Astrocyte of the cerebellum (primary cell): ENCODE data around the gene DNAH17.

Source experiments
- DNase-seq: peaks from one replicate; pipeline ENCODE4 v3.0.0-alpha.2; 2011; ENCODE audit warnings: low read depth
- H3K4me3 ChIP-seq: 2 replicates; pipeline ENCODE4 v1.5.1; 2011; ENCODE audit warnings: mild to moderate bottlenecking, low read depth, low read length, moderate library complexity
- in situ Hi-C: cut with HindIII; loops from 2 replicates; pipeline ENCODE4 v1.10.0; 2017; ENCODE audit warnings: low sequenced_read_pairs
- TF ChIP-seq, protein P1 (sequence below): IDR thresholded peaks from 2 replicates; pipeline ENCODE4 v1.5.1; 2012; ENCODE audit warnings: low read length, low read depth, moderate library complexity, mild to moderate bottlenecking; ENCODE audit errors: missing control alignments

The DNAH17 gene

DNA sequence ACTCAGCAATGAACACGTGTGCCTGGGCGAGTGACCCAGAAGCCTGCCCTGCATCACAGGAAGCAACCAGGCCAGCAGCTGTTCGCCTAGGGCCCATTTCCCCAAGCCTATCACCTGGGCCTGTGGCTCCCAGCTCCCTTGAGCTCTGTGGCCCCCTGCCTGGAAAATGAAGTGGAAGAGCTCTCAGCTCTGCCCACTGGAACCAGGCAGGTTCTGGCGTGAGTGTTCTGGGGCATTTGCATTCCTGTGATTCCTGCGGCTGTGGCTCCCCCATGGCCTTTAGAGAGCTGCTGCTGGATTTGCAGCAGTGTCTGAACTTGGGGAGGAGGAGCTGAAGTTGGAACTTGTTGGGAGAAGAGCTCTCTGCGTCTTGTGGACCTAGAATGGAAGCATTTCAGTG is 175.9 kb downstream of the DNAH17 start:
- H3K4me3 ChIP-seq = no peak overlapping the region
- DNase-seq = no peak
- TF ChIP-seq, protein P1, sequence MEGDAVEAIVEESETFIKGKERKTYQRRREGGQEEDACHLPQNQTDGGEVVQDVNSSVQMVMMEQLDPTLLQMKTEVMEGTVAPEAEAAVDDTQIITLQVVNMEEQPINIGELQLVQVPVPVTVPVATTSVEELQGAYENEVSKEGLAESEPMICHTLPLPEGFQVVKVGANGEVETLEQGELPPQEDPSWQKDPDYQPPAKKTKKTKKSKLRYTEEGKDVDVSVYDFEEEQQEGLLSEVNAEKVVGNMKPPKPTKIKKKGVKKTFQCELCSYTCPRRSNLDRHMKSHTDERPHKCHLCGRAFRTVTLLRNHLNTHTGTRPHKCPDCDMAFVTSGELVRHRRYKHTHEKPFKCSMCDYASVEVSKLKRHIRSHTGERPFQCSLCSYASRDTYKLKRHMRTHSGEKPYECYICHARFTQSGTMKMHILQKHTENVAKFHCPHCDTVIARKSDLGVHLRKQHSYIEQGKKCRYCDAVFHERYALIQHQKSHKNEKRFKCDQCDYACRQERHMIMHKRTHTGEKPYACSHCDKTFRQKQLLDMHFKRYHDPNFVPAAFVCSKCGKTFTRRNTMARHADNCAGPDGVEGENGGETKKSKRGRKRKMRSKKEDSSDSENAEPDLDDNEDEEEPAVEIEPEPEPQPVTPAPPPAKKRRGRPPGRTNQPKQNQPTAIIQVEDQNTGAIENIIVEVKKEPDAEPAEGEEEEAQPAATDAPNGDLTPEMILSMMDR = no peak
- in situ Hi-C loops = no loop called here

DNA sequence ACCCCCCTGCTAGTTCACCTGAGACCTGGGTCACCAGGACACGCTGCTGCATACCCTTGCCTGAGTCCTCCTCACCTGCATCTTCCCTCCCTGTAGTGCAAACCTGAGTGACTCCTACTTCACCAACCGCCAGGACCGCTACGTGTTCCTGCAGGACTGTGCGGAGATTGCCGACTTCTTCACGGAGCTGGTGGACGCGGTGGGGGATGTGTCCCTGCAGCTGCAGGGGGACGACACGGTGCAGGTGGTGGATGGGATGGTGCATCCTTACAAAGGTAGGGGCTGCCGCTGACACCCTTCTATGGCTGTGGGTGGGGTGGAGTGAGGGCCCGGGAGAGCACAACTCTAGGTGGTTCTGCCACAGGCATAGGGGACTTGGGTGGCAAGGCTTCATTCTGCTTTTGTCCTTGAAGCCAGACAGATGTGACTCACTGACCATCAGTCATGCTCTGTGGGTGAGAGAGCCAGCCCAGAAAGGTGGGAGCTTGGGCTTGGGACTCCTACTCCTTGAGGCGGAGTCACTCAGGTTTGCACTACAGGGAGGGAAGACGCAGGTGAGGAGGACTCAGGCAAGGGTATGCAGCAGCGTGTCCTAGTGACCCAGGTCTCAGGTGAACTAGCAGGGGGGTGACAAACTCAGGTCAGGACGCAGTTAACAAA is 176.5 kb downstream of the DNAH17 start:
- no peak for DNase-seq
- no peak overlapping the region for H3K4me3 ChIP-seq
- in situ Hi-C loops = no loop called here

DNA sequence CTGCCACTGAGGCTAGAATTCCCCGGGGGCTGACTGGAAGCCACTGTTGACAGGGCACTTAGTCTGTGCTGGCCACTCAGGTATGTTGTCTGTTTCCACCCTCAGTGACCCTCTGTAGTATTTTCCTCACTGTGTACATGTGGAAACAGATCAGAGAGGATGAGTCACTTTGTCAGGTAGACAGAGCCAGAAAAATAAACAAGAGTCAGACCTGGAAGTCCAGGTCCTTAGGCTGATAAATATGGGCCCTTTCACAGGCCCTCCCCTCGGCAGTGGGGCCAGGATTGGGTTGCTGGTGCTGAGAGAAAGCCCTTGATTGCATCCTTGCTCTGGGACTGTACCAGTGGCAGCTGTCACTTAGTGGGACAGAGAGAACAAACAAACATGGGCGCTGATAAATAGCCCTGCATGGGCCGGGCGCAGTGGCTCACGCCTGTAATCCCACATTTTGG is 177.5 kb downstream of the DNAH17 start:
- DNase-seq = no peak
- TF ChIP-seq, protein P1 = no peak
- in situ Hi-C loops = no loop called here
- H3K4me3 ChIP-seq = no peak overlapping the region

More for the DNA sequence above, 176.5 kb downstream of the DNAH17 start:
- TF ChIP-seq, protein P1 = no peak

DNA sequence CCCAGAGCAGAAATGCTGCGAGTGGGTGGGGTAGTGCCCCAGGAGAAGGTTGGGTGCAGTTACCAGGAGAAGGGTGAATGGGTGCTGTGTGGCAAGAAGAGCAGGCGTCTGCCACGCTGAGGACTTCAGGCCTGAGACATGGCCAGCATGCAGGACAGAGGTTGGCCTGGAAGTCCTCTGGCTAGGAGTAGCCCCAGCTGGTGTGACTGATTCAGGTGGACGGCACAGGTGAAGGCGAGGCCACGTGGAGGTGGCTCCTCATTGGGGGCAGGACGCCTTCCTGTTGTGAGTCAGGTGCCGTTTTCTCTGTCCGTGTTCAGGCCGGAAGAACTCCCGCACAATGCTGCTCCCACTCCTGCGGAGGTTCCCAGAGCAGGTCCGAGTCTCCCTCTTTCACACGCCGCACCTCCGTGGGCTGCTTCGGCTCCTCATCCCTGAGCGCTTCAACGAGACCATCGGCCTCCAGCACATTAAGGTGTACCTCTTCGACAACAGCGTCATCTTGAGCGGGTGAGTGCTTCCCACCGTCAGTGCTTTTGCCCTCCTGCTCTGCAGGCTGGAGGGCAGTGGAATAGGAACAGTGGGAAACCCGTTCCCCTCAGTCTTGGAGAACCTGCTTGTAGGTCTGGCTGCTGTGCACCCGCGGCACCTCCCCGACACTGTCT is 178.0 kb downstream of the DNAH17 start:
- TF ChIP-seq, protein P1 = no peak
- no peak overlapping the region for H3K4me3 ChIP-seq
- no peak for DNase-seq
- in situ Hi-C loops = no loop called here

DNA sequence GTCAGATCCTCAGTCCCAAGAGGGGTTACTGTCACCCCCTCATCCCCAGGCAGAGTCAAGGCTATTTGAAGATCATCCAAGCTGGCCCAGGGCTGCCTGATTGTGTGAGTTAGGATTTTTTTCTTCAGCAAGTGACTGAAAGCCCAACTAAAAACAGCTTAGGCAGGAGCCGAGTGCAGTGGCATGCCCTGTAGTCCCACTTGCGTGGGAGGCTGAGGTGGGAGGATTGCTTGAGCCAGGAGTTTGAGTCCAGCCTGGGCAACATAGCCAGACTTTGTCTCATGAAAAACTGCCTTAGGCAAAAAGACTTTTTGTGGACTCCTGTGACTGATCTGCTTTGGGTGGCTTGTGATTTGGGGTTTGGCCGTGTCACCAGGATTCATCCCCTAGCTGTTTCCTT is 178.8 kb downstream of the DNAH17 start:
- no peak for DNase-seq
- no peak overlapping the region for H3K4me3 ChIP-seq
- TF ChIP-seq, protein P1 = no peak
- in situ Hi-C loops = no loop called here

DNA sequence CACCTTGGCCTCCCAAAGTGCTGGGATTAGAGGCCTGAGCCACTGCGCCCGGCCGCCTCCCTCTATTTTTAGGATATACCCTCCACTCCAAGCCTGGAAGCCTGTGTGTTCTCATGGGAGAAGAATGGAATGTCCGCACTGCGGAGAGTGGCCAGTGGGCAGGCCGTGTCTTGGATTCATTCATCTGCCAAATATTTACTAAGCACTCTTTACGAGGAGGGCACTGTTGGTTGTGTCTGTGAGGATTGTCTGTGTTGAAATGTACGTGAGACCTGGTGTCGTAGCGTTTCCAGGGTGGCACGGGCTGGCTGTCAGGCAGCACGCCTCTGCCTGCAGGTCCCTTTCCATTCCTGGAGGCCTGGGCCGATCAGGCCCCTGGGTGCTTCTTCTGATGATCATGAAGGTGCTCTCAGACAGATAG is 179.5 kb downstream of the DNAH17 start:
- DNase-seq = no peak
- H3K4me3 ChIP-seq = no peak overlapping the region
- TF ChIP-seq, protein P1 = no peak
- in situ Hi-C loops = no loop called here
